Activated CD4-positive, alpha-beta T cell treated with anti-CD3 and anti-CD28 coated beads, Interleukin-2, amount 50 U/mL, for 1 hour (primary cell): ENCODE measurements around the gene THADA.

Experiments used
- DNase-seq: peaks from one replicate; pipeline ENCODE4 v3.0.0-alpha.2; 2020

THADA gene

GRCh38 chr2:43490252-43490786 is 105.5 kb downstream of the THADA start:
- no peak for DNase-seq

DNA sequence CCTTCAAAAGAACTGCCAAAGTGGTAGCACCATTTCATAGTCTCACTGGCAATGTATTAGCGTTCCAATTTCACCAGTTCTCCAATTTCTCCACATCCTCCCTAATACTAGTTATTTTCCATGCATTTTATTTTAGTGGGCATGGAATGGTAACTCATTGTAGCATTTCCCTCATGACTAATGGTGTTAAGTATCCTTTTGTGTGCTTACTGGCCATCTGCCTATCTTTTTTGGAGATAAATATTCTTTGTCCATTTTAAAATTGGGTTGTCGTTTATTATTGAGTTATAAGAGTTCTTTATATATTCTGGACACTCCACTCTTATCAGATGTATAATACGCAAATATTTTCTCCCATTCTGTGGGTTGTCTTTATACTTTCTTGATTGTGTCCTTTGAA is 107.1 kb downstream of the THADA start:
- no peak for DNase-seq

GRCh38 chr2:43486603-43487002 is 109.2 kb downstream of the THADA start:
- DNase-seq, result no peak

DNA sequence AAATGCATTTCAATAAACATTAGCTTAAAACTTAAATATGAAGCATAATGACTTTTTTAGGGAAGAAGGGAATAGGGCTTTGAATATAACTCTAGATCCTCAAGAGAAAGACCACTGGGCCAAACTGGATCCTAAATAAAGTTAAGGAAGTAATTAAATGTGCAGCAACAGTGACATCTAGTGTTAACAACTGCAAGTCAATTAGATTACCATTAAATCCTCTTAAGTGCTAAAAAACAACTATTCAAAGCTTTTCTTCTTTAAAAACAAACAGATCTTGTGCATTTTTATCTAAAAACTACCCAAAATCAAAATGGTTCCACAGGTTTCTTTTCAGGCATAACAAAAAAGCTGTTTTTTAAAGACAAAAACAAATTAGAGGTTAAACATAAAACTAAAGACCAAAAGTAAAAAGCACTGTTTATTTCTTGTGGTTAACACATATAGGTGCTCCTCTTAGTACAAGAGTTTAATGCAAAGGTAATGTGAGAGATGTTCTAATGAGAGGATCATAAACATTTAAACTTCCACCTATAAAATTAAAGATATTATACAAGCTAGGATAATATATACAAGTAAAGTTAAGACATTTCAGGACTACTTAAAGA is 111.4 kb downstream of the THADA start:
- DNase-seq, result no peak

- DNase-seq, result no peak
Observed at GRCh38 chr2:43482961-43483360, 112.9 kb downstream of the THADA start.

DNA sequence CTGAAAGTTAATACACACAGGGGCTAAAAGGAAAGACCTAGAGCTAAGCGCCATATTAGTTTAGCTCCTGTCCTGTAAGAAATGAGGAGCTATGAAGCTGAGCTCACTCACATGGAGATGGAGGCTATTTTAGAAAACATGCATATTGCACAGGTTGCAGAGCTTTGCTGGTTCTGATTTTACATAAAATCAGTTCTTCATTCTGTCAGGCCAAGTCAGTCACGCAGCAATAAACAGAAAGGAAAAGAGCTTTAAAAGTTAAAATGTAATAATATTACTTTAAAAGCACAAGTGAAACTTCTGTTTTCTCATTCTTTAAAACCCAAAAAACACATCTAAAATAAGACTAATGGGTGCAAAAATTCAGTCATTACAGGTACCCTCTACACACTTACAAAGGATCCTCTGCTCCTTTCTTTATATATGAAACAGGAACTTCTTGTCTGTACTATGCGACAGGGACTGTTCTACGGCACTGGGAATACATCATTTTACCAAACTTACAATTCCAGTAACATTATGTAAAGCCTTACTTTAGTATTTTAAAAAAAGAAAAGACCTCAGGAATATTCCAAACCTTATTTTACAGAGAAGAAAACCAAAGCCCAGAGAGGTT is 113.8 kb downstream of the THADA start:
- DNase-seq, result no peak

DNA sequence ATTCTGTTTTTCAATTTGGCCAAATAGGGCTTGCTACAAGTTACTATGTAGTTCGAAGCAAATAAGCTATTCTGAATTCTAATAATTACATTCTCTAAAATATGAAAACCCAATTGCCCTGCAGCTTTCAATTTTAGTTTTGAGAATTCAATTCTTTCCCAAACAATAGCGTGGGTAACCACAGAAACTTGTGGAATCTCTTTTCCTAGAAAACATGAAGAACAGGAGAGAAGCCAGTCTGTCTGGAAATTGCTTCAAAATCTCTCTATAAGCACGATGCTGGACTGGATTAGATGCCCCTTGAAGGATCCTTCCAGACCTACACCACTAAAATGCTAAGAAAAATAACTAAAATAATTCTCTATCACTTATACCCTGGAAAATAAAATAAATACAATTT is 115.0 kb downstream of the THADA start:
- DNase-seq, result no peak

- no peak for DNase-seq
Observed at GRCh38 chr2:43478412-43479086, 117.3 kb downstream of the THADA start.

- DNase-seq, result no peak
Observed at GRCh38 chr2:43475922-43476321, 119.9 kb downstream of the THADA start.

DNA sequence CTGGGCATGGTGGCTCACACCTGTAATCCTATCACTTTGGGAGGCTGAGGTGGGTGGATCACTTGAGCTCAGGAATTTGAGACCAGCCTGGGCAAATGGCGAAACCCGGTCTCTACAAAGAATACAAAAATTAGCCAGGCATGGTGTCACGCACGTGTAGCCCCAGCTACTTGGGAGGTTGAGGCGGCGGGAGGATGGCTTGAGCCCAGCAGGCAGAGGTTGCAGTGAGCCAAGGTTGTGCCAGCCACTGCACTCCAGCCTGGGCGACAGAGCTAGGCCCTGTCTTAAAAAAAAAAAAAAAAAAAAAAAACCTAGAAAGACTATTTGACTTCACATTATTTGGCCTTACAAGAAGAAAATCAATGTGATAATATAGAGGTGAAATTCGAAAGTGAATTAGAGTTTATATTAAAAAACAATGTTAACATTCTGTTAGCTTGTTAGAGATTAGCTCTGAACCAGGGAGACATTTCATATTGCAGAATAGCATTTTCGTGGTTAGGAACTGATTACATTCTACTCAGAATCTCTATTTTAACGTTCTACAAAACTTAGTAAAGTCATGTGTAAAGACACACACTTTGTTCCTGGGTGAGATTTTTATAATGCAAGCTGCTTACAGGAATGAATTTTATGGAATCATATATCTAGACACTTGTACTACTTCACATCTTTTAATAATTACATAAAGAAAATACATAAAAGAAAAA is 120.5 kb downstream of the THADA start:
- DNase-seq, result no peak

DNA sequence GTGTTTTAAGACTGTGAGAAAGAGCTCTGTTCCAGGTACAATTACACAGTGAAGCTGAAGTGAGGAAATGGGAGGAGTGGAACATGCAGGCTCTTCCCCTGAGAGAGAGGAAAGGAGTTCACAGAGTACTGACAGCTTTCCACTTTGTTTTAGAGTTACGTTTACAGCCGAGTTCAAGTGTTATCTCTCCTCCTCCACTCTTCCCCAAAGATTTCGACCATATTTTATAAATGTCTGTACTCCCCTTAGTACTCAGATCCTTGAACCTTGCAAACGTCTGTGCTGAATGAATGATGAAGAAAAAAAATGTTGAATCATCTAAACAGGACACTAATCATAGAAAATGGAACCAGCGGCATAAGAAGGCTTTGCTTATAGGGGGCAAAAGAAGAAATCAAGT is 121.6 kb downstream of the THADA start:
- no peak for DNase-seq

DNA sequence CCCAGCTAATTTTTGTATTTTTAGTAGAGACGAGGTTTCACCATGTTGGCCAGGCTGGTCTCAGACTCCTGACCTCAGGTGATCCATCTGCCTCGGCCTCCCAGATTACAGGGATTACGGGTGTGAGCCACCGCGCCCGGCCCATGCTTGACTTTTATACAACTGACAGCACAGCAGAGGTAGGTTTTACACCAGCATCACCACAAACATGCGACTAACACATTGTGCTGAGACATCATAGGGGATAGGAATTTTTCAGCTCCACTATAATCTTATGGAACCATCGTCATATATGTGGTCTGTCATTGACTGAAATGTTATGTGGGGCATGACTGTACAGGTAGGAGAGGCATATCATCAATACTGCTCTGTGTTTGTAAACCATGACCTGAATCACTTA is 122.1 kb downstream of the THADA start:
- DNase-seq, result no peak

- no peak for DNase-seq
Observed at GRCh38 chr2:43472527-43473194, 123.2 kb downstream of the THADA start.

GRCh38 chr2:43469713-43470112 is 126.1 kb downstream of the THADA start:
- no peak for DNase-seq

DNA sequence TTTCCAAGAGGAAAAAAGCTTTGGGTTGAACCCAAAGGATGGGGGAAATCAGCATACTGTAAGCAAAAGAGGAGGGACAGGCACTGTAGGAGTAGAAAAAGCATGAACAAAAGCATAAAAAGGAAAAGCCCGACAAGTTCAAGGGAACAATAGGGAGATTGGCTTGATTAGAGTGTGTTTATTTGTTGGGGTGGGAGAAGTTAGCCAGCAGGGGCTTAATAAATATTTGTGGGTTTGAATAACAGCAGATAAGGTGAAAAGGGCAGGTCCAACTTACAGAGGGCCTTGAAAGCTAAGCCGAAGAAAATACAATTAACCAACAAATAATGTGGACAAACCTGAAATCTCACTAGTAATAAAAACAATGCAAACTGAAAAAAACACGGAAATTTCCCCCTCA is 126.7 kb downstream of the THADA start:
- no peak for DNase-seq

- DNase-seq, result no peak
Observed at GRCh38 chr2:43467891-43468290, 127.9 kb downstream of the THADA start.

GRCh38 chr2:43465234-43465633 is 130.6 kb downstream of the THADA start:
- DNase-seq, result no peak

GRCh38 chr2:43464590-43464989 is 131.2 kb downstream of the THADA start:
- DNase-seq, result no peak

- DNase-seq, result no peak
Observed at GRCh38 chr2:43462866-43463641, 132.8 kb downstream of the THADA start.

DNA sequence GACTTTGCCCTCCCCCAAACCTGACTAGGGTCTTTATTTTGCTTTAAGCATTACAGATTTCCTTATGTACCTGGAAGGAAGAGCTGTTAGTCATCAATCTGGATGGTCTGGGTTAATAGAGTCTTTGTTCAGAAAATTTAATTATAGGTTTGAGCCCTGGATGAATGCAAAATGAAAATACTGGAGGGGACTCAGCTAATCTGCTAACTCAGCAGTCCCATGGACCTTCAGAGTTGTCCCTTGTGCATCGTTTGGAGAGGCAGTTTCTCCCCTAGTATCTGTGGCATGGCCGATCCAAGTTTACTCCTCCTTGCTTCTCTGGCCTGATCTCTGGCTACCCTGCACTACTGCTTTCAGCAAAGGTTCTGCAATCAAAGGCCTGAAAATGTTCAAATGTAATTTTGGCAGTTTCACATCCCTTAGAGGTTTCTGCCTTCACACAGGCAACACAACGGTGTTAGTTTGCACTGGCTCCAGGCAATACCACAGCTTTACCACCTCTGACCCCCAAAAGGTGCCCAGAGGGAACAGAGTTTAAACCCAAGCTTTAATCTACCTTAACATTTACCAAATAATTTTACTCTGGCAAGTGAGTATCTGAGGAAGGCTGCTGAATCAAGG is 134.3 kb downstream of the THADA start:
- no peak for DNase-seq

DNA sequence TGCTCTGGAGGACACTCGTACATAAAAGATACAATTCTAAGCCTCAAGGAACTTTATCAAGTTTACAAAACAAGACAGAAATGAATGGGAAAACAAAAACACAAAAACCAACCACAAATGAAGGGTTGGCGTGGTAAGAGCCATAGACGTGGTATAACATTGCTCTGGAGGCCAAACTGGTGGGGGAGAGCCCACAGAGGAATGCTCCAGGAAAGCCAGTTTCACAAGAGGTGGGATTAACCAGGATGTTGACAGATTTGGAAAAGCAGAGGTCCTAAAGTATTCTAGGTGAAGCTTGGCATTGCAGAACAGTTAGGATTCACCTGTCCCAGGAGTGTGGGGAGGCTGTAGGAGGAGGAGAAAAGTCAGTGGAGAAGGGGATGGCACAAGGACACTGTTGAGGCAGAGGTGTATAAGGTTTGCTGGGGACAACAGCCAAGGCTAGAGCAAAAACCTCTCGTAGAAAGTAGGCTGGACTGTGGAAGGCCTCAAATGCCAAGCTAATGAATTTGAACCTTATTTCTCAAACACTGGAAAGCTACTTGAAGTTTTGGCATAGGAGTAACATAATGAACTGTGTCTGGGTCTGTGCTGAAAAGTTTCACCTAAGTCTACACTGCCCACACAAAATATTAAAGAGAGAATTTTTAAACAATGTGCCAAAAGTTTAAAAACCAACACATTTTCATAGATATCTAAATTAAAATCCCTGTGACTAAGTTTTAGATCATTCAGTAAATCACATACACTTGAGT is 135.1 kb downstream of the THADA start:
- DNase-seq, result no peak
